ENCODE measurements around the gene CITED4. TPM values are rescaled to one million over a fixed set of nuclear protein-coding genes. Genes with fewer than 3 reads are reported as not detected.

Gene CITED4
- total and polyA plus RNA-seq, 3 donors from 2014 or later: 20.1 to 124 (median 79.0) TPM

DNA sequence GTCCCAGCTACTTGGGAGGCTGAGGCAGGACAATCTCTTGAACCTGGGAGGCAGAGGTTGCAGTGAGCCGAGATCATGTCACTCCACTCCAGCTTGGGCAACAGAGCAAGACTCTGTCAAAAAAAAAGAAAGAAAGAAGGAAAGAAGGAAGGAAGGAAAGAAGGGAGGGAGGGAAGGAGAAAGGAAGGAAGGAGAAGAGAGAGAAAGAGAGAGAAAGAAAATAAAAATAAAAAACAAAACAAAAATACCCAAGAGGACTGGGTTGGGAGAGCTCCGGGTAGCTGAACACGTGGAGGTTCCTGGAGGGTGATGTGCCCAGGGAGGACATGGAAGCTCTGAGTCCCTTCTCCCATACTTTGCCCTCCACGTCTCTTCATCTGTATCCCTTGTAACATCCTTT, 45.7 kb upstream of the CITED4 start:
- Histone ChIP-seq H3K9me3 (no peaks in the 10 kb centered on the region), H3K36me3 (ENCODE audit: low read depth, missing control alignments) (no peaks in the 10 kb centered on the region), H3K4me1 (peaks cover 6% of the 10 kb centered on the region), H3K27ac (no peak overlapping the region), H3K27me3 (no peaks in the 10 kb centered on the region), H3K4me3 (no peak overlapping the region)
- DNase-seq: no peak
- TF ChIP-seq POLR2A (IDR thresholded peaks at IDR 0.05) (no peak), CTCF (IDR thresholded peaks at IDR 0.05) (no peak)
- WGBS, 2 donors: 92% methylated on average over 4 of the region's 4 CpGs
- intact Hi-C loops (cut with DNase I; ENCODE audit: low total_unique reads): no loop called here

DNA sequence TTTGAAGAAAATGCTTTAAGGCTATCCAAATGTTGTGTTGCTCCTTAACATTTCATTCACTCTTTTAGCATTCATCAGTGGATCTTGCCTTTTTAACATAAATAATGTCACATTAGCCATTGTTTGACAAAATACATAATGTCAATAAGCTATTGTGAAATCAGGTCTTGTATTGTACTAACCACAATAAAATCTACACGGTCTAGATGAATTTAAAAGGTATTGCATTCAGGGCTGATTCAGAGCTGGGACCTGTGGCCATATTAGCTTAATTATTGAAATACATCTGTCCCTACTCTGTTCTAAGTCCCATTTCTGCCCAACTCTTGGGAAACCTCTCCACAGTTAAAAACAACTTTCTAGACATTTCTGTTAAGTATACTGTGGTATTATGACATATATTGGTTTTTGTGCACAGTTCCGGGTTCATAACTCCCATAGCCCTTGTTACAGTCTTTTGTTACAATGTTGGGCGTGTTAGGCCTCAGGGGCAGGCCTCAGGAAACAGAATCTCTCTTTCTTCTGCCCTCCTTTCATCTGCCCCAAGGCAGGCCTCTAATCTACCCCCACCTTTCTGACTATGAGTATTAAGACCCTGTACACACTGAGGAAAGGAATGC, 44.7 kb upstream of the CITED4 start:
- intact Hi-C loops (cut with DNase I; ENCODE audit: low total_unique reads): no loop called here
- no peak overlapping the region for H3K4me3 ChIP-seq
- WGBS, 2 donors: 77 to 79% methylated on average over 3 of the region's 3 CpGs
- H3K27ac ChIP-seq: no peak overlapping the region
- TF ChIP-seq POLR2A (IDR thresholded peaks at IDR 0.05) (no peak), CTCF (IDR thresholded peaks at IDR 0.05) (no peak)
- H3K27me3 ChIP-seq: no peaks in the 10 kb centered on the region
- H3K9me3 ChIP-seq: no peaks in the 10 kb centered on the region
- H3K4me1 ChIP-seq: peaks cover 3% of the 10 kb centered on the region
- no peaks in the 10 kb centered on the region for H3K36me3 ChIP-seq (ENCODE audit: low read depth, missing control alignments)
- no peak for DNase-seq

GRCh38 chr1:40905061-40905460, 42.9 kb upstream of the CITED4 start:
- no peaks in the 10 kb centered on the region for H3K36me3 ChIP-seq (ENCODE audit: low read depth, missing control alignments)
- H3K4me1 ChIP-seq: no peaks in the 10 kb centered on the region
- H3K9me3 ChIP-seq: no peaks in the 10 kb centered on the region
- DNase-seq: no peak
- H3K27me3 ChIP-seq: no peaks in the 10 kb centered on the region
- 63 to 83% methylated on average over 4 of the region's 4 CpGs for WGBS, 2 donors
- H3K4me3 ChIP-seq: no peak overlapping the region
- H3K27ac ChIP-seq: no peak overlapping the region
- intact Hi-C loops (cut with DNase I; ENCODE audit: low total_unique reads): no loop called here
- TF ChIP-seq POLR2A (IDR thresholded peaks at IDR 0.05): no peak
- no peak for TF ChIP-seq CTCF (IDR thresholded peaks at IDR 0.05)

DNA sequence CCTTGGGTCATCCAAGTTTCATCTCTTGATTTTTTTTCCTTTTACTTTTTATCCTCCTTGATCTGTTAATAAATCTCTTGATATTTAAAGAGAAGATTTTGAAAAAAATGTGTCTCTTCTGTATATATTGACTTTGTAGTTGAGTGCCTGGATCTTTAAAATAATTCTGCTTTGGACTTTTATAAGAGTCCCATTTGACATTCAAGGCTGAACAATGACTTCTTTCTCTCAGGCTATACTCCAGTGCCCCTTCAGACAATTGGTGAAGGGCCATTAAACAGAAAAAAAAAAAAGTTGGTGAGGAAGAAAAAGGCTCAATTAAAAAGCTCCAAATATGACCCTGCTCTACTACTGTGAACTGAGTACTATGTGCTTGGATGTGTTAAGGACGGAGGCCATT, 40.9 kb upstream of the CITED4 start:
- Histone ChIP-seq H3K27me3 (no peaks in the 10 kb centered on the region), H3K36me3 (ENCODE audit: low read depth, missing control alignments) (no peaks in the 10 kb centered on the region), H3K4me1 (no peaks in the 10 kb centered on the region), H3K4me3 (no peak overlapping the region), H3K9me3 (no peaks in the 10 kb centered on the region), H3K27ac (no peak overlapping the region)
- intact Hi-C loops (cut with DNase I; ENCODE audit: low total_unique reads): no loop called here
- TF ChIP-seq CTCF (IDR thresholded peaks at IDR 0.05): no peak
- 90 to 93% methylated on average over 1 of the region's 1 CpG for WGBS, 2 donors
- no peak for DNase-seq

All from testis (tissue), 3 donors.